NCI-H82 treated with DMSO at 0.1 percent for 48 hours (cell line): ENCODE data around the gene PLA2G6.
"Not testable (repeated sequence)": the region's sequence is repeated elsewhere in the genome, so short reads cannot be mapped to it uniquely, and the experiment has no call there.

Experiments
- DNase-seq: peaks from one replicate; lab custom pipeline; 2025; ENCODE audit not compliant: unreplicated experiment; lab: John Stamatoyannopoulos, UW

Gene PLA2G6

GRCh38 chr22:38191731-38192474 lies 10.3 kb upstream of the PLA2G6 start:
- DNase-seq, result no peak

GRCh38 chr22:38191055-38191454 lies 9.4 kb upstream of the PLA2G6 start:
- DNase-seq, result no peak

DNA sequence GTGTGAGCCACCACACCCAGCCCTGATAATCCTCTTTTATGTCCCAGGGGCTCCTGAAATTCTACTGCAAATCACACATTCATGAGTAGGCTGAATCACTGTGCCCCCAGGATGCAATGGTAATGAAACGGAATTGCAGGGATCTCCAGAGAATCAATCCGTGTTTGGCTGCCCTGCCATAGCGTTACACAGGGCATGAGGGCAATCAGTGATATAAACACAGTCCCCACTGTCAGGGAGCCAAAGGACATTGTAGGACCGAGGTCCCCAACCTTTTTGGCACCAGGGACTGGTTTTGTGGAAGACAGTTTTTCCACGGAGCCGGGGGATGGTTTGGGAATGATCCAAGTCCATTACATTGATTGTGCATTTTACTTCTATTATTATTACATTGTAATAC lies 9.0 kb upstream of the PLA2G6 start:
- DNase-seq, result no peak

- DNase-seq, result no peak
Measured at GRCh38 chr22:38189104-38189503, 7.5 kb upstream of the PLA2G6 start.

GRCh38 chr22:38187413-38188212 lies 6.0 kb upstream of the PLA2G6 start:
- no peak for DNase-seq

DNA sequence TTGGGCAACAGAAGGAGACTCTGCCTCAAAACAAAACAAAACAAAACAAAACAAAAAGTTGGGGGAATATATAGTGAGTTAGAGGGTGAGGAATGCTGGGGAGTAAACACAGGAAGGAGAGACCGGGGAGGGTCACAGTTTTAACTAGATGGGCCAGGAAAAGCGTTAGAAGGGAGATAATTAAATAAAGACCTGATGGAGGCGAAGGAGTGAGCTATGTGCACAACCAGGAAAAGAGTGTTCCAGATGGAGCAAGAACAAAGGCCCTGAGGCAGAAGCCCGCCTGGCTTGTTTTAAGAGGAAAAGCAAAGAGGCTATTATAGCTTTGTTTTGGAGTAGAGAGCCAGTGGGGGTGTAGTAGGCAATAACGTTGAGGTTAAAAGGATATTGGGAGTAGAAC lies 4.8 kb upstream of the PLA2G6 start:
- no peak for DNase-seq

- no peak for DNase-seq
Measured at GRCh38 chr22:38184788-38185187, 3.2 kb upstream of the PLA2G6 start.

- no peak for DNase-seq
Measured at GRCh38 chr22:38180841-38181452, 683 bp downstream of the PLA2G6 start.

DNA sequence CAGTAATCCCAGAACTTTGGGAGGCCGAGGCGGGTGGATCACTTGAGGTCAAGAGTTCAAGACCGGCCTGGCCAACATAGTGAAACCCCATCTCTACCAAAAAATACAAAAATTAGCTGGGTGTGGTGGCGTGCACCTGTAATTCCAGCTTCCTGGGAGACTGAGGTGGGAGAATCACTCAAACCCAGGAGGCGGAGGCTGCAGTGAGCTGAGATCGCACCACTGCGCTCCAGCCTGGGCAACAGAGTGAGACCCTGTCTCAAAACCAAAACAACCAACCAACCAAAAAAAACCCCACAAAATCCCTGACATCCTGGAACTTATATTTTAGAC lies 3.1 kb downstream of the PLA2G6 start:
- DNase-seq, result not testable (repeated sequence)

DNA sequence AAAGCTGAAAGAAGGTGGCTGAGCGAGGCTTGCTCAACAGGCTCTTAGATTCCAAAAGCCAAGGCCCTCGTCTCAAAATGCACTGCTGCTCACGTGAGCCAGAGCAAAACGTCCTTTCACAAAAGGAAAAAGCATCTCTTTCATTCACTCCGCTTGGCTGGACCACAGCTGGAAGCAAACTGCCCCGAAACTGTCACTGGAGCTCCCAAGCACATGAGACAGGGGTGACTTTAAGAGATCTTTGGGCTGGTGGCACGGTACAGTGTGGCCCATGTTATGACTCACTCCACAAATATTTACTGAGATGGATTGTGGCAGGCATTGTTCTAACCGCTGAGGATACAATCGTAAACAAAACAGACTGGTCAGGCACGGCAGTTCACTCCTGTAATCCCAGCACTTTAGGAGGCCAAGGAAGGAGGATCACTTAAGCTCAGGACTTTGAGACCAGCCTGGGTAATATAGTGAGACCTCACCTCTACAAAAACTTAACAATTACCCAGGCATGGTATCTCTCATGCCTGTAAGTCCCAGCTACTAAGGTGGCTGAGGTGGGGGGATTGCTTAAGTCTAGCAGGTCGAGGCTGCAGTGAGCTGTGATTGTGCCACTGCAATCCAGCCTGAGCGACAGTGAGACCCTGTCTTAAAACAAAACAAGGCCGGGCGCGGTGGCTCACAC lies 3.6 kb downstream of the PLA2G6 start:
- no peak for DNase-seq

- DNase-seq, result not testable (repeated sequence)
Measured at GRCh38 chr22:38177571-38177925, 4.1 kb downstream of the PLA2G6 start.

DNA sequence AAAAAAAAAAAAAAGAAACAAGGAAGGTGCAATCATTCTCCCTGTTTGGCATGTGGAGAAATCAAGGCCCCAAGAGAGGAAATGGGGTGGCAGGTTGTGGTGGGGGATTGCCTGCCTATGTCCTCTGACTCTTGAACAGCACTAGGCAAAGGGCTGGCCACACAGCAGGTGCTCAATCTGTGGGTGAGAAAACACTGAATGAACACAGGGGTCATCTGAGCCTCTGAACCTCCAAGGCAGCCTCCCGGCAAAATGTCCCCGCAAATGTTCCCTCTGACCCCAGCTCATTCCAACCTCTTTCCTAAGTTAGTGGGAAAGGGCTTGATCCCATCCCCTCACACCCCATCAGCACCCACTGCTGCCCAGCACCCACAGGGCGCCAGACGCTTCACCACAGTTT lies 4.6 kb downstream of the PLA2G6 start:
- DNase-seq, result no peak

DNA sequence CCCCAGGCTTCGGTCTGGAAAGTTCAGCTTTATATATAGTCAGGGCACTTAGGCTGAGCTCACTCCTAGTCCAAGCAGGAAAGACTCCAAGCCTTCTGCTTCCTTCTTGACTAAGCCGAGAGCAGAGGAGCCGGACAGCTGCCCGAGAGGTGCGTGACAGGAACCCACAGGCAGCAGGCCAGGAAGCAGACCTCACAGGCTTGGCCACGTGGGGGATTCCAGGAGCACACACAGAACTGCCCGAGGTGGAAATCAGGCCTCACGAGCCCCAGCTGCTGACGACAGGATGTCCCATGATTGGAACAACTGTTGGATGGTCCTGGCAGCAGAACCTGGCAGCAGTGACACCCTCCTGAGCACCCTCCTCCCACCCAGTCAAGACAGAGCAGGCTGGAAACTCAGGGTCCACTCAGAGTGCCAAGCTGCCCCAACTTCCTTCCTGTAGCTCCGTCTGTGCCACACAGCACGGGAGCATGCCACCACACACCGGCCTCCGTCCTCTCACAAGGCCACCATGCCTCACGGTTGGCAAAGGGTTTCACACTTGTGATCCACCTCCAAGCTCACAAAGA lies 5.4 kb downstream of the PLA2G6 start:
- no peak for DNase-seq

DNA sequence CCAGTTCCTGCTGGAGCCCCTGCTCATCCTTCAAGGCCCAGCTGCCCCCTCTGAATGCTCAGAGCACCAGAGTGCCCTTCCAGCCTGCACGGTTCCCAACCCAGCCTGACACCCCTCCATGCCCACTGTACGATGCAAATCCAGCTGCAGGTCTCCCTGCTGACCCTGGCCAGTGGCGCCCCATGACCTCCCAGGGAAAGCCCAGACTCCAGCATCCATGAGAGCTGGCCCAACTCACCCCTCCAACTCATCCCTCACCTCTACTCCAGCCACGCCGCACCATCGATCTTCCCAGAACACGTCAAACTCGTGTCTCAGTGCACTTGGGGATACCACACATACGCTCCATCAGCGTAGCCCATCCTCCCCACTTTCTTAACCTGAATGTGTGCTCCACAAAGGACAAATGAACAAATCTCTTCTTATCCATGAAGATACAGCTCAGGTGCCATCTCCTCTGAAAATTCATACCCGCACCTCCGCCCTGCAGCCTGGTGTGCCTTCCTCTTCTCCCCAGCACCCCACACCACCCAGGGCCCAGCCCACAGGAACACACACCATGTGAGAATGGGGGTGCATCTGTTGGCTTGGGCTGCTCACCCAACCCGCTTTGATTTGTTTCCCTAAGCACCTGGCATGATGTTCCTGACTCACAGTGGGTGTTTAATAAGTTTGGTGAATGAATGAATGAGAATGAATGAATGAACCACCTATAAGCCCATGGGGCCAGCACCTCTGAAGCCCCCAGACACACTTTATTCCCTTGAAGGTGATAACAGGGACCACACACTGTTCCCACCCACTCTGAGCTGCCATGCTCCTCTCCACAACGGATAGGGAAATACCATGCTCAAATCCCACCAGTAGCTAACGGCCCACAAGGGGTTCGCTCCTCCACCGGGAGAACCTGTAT lies 6.2 kb downstream of the PLA2G6 start:
- DNase-seq, result no peak

GRCh38 chr22:38174626-38175025 lies 7.0 kb downstream of the PLA2G6 start:
- DNase-seq, result no peak

- no peak for DNase-seq
Measured at GRCh38 chr22:38173641-38173906, 8.1 kb downstream of the PLA2G6 start.

DNA sequence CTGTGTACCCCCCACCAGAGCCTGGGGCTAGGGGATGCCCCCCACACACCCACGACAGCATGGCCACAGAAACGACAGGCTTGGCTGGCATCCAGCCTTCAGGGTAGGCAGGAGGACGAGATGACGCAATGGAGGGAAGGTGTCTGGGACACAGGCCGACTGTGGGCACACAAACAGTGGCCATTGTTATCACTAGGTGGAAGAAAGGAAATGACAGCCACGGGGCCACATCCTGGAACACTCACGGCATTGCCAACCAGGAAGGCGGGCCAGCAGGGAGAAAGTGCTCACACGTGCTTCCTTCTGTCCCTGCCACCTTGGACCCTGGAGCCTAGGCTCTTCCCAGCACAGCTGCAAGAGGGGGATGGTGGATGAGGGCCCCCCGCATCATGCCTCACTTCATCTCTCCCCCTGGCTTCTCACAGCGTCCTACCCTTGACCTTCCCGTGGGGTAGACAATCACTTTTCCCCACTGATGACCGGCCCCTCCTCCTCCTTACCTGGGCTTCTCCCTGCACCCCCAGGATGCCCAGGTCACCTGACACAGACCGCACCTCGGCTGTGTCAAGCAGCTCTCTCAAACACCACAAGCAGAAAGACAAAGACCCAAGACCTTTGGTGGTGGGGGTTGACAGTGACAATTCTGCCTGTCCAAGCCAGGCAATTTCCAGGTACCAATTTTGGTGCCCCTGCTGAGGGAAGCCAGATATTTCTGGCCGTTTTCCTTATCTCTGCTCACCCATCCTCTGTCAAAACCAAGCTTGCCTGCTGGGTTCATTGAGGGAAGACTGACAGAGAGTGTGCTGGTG lies 8.6 kb downstream of the PLA2G6 start:
- DNase-seq, result no peak

GRCh38 chr22:38171927-38172831 lies 9.5 kb downstream of the PLA2G6 start:
- no peak for DNase-seq

DNA sequence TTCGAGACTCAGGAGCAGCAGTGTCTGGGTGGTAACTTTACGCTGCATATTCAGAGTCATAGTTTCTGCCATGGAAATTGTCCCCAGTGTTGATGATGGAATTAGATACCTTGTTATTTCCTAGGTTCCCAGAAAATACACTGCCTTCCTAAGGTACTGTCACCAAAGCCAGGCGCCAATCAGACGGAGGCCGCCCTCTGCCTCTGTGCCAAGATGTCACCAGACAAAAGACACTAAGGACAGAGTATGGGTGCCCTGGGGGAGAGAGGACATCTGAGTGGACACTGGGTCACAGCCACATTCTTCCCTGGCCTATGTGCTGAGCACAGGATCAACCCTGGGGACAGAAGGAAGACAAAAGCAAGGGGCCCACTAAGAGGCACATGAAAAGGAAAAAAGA lies 11.2 kb downstream of the PLA2G6 start:
- no peak for DNase-seq
